Ureter (tissue), 1 donor: ENCODE results near the gene BMS1. TPM values are rescaled to one million over a fixed set of nuclear protein-coding genes. Genes with fewer than 3 reads are reported as not detected.
A peak's percentile ranks its signal among the peaks of the same experiment; 100 is the strongest.
"Not testable (repeated sequence)": the region's sequence is repeated elsewhere in the genome, so short reads cannot be mapped to it uniquely, and the experiment has no call there.

Experiments used
- DNase-seq: peaks from one replicate; pipeline ENCODE4 v3.0.0-alpha.2; 2020; ENCODE audit warnings: low spot score
- total RNA-seq: library from RNA; stranded (reverse); gene quantifications from one replicate; pipeline ENCODE4 v1.2.4, GENCODE V29; 2023
- donor health status: DM: yes; HTN: yes; CAD: no.

BMS1 gene
- total RNA-seq, 1 donor from 2014 or later, result 19.2 TPM

GRCh38 chr10:42866115-42866995 is 83.8 kb downstream of the BMS1 start:
- peak; percentile 81 for DNase-seq

GRCh38 chr10:42867571-42867970 is 85.0 kb downstream of the BMS1 start:
- DNase-seq, result no peak

- DNase-seq, result no peak
Observed at GRCh38 chr10:42868530-42868929, 85.9 kb downstream of the BMS1 start.

GRCh38 chr10:42869977-42870350 is 87.4 kb downstream of the BMS1 start:
- DNase-seq, result no peak

- DNase-seq, result not testable (repeated sequence)
Observed at GRCh38 chr10:42871138-42871641, 88.6 kb downstream of the BMS1 start.

- DNase-seq, result no peak
Observed at GRCh38 chr10:42871823-42872222, 89.2 kb downstream of the BMS1 start.

GRCh38 chr10:42872865-42873435 is 90.4 kb downstream of the BMS1 start:
- DNase-seq, result no peak

GRCh38 chr10:42874713-42875387 is 92.3 kb downstream of the BMS1 start:
- peak; percentile 39 for DNase-seq

GRCh38 chr10:42875388-42875755 is 92.8 kb downstream of the BMS1 start:
- no peak for DNase-seq

GRCh38 chr10:42875798-42876341 is 93.3 kb downstream of the BMS1 start:
- peak; percentile 45 for DNase-seq

- peak; percentile 23 for DNase-seq
Observed at GRCh38 chr10:42876476-42876875, 93.9 kb downstream of the BMS1 start.

GRCh38 chr10:42876945-42877344 is 94.3 kb downstream of the BMS1 start:
- DNase-seq, result no peak

GRCh38 chr10:42877496-42878030 is 95.0 kb downstream of the BMS1 start:
- no peak for DNase-seq

- DNase-seq, result no peak
Observed at GRCh38 chr10:42878134-42878820, 95.7 kb downstream of the BMS1 start.

- DNase-seq, result no peak
Observed at GRCh38 chr10:42878821-42879195, 96.2 kb downstream of the BMS1 start.

- peak; percentile 39 for DNase-seq
Observed at GRCh38 chr10:42879380-42880254, 97.0 kb downstream of the BMS1 start.

- no peak for DNase-seq
Observed at GRCh38 chr10:42880255-42880620, 97.6 kb downstream of the BMS1 start.

GRCh38 chr10:42882597-42882996 is 100.0 kb downstream of the BMS1 start:
- no peak for DNase-seq
